Prostate gland (tissue), 2 donors: ENCODE results near the gene BMP2K. TPM values are rescaled to one million over a fixed set of nuclear protein-coding genes. Genes with fewer than 3 reads are reported as not detected.

Experiments
- DNase-seq: peaks from one replicate; pipeline ENCODE4 v3.0.0-alpha.2; 2019; ENCODE audit warnings: low spot score
- H3K27ac ChIP-seq, 2 donors: fragments of 200-600 bp; sonication (generic); 2 replicates each; pipeline ENCODE4 v1.5.1; 2017 to 2019
- H3K27me3 ChIP-seq: fragments of 200-600 bp; sonication (generic); replicated peaks from 2 replicates; pipeline ENCODE4 v1.5.1; 2019; ENCODE audit not compliant: insufficient read depth
- H3K36me3 ChIP-seq, 2 donors: fragments of 200-600 bp; sonication (generic); 1 replicate in 1 of 2; 2 replicates in 1 of 2; pipeline versions ENCODE4 v1.5.1 to v1.8.1; 2017 to 2019
- H3K4me1 ChIP-seq: fragments of 200-600 bp; sonication (generic); replicated peaks from 2 replicates; pipeline ENCODE4 v1.5.1; 2019
- H3K4me3 ChIP-seq, 2 donors: fragments of 200-600 bp; sonication (generic); 2 replicates each; pipeline ENCODE4 v1.5.1; 2017 to 2019
- H3K9me3 ChIP-seq: fragments of 200-600 bp; sonication (generic); 2 replicates; pipeline ENCODE4 v1.5.1; 2017
- POLR2A ChIP-seq: fragments of 450-650 bp; IDR thresholded peaks from one replicate; pipeline ENCODE4 v1.6.1; 2016; ENCODE audit warnings: antibody characterized with exemption, mild to moderate bottlenecking
- POLR2AphosphoS5 ChIP-seq: sonication (generic); formaldehyde crosslinking; IDR thresholded peaks from one replicate; pipeline ENCODE4 v1.6.1; 2017; ENCODE audit warnings: antibody characterized with exemption
- WGBS: methylation state at CpG from one replicate; pipeline ENCODE4 v1.1.5; 2018; 5-methylcytosine and 5-hydroxymethylcytosine counted together
- intact Hi-C: fragments of 100-400 bp; cut with DNase I; formaldehyde crosslinking; loops from one replicate; pipeline ENCODE4 v1.14.2; 2022
- total RNA-seq, 2 donors: library from RNA; depleted of rRNA; stranded (reverse); fragments of >200 nt; gene quantifications; one replicate each; pipeline ENCODE4 v1.1.0, GENCODE V29; 2016
- TF ChIP-seq, protein P1 (sequence below), 4 experiments: fragments of 200-600 bp in 2 of 4; fragments of 450-650 bp in 2 of 4; sonication (generic) in 2 of 4; IDR thresholded peaks; 1 replicate in 3 of 4; 2 replicates in 1 of 4; pipeline ENCODE4 v1.5.1; 2016 to 2019; ENCODE audit warnings: antibody characterized with exemption in 4 of 4, mild to moderate bottlenecking in 2 of 4, moderate library complexity in 2 of 4

The BMP2K gene
- total RNA-seq, 2 donors from 2014 or later = 12.6 to 68.9 TPM

GRCh38 chr4:78735697-78736096, 40.5 kb upstream of the BMP2K start:
- Histone ChIP-seq H3K27ac (no peak overlapping the region), H3K4me1 (no peaks in the 10 kb centered on the region), H3K27me3 (no peaks in the 10 kb centered on the region), H3K9me3 (no peaks in the 10 kb centered on the region), H3K4me3 (no peak overlapping the region), H3K36me3 (no peaks in the 10 kb centered on the region)
- TF ChIP-seq, protein P1, sequence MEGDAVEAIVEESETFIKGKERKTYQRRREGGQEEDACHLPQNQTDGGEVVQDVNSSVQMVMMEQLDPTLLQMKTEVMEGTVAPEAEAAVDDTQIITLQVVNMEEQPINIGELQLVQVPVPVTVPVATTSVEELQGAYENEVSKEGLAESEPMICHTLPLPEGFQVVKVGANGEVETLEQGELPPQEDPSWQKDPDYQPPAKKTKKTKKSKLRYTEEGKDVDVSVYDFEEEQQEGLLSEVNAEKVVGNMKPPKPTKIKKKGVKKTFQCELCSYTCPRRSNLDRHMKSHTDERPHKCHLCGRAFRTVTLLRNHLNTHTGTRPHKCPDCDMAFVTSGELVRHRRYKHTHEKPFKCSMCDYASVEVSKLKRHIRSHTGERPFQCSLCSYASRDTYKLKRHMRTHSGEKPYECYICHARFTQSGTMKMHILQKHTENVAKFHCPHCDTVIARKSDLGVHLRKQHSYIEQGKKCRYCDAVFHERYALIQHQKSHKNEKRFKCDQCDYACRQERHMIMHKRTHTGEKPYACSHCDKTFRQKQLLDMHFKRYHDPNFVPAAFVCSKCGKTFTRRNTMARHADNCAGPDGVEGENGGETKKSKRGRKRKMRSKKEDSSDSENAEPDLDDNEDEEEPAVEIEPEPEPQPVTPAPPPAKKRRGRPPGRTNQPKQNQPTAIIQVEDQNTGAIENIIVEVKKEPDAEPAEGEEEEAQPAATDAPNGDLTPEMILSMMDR (IDR thresholded peaks at IDR 0.05) = no peak
- TF ChIP-seq POLR2AphosphoS5 (no peak), POLR2A (no peak)
- no peak for DNase-seq
- intact Hi-C loops = no loop called here

- no peak overlapping the region for H3K27ac ChIP-seq
- H3K4me3 ChIP-seq = no peak overlapping the region
- H3K36me3 ChIP-seq = no peaks in the 10 kb centered on the region
- no peaks in the 10 kb centered on the region for H3K9me3 ChIP-seq
- no peaks in the 10 kb centered on the region for H3K4me1 ChIP-seq
- no peak for TF ChIP-seq POLR2A
- no peak for TF ChIP-seq POLR2AphosphoS5
- TF ChIP-seq, protein P1 (IDR thresholded peaks at IDR 0.05) = no peak
- no peak for DNase-seq
- WGBS = 100% methylated on average over 1 of the region's 1 CpG
- intact Hi-C loops = no loop called here
- H3K27me3 ChIP-seq = no peaks in the 10 kb centered on the region
Measured at GRCh38 chr4:78737035-78737434, 39.1 kb upstream of the BMP2K start.

DNA sequence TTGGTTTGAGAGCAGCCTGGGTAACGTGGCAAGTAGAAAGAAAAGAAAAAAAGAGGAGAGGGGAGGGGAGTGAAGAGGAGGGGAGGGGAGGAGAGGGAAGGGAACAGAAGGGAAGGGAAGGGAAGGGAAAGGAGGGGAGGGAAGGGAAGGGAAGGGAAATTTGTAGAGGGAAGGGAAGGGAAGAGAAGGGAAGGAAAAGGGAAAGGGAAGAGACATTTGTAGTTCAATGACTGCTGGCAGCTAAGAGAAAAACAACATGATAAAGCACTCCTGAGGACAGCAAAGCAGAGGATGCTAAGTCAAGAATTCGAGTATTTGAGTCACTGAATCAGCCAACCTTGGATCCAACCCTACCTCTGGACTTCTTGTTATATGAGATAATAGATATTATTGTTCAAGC, 38.2 kb upstream of the BMP2K start:
- intact Hi-C loops = no loop called here
- no peak overlapping the region for H3K4me3 ChIP-seq
- H3K36me3 ChIP-seq = no peaks in the 10 kb centered on the region
- TF ChIP-seq POLR2AphosphoS5 = no peak
- TF ChIP-seq POLR2A = no peak
- TF ChIP-seq, protein P1 (IDR thresholded peaks at IDR 0.05) = no peak
- H3K9me3 ChIP-seq = no peaks in the 10 kb centered on the region
- no peaks in the 10 kb centered on the region for H3K27me3 ChIP-seq
- no peak overlapping the region for H3K27ac ChIP-seq
- no peak for DNase-seq
- no peaks in the 10 kb centered on the region for H3K4me1 ChIP-seq
- 59% methylated on average over 2 of the region's 2 CpGs for WGBS

- Histone ChIP-seq H3K9me3 (no peaks in the 10 kb centered on the region), H3K4me3 (no peak overlapping the region), H3K27me3 (no peaks in the 10 kb centered on the region), H3K27ac (no peak overlapping the region), H3K4me1 (no peaks in the 10 kb centered on the region), H3K36me3 (no peaks in the 10 kb centered on the region)
- TF ChIP-seq POLR2AphosphoS5 = no peak
- TF ChIP-seq, protein P1 (IDR thresholded peaks at IDR 0.05) = no peak
- TF ChIP-seq POLR2A = no peak
- 96% methylated on average over 2 of the region's 2 CpGs for WGBS
- DNase-seq = no peak
- intact Hi-C loops = no loop called here
Measured at GRCh38 chr4:78742300-78742699, 33.9 kb upstream of the BMP2K start.

DNA sequence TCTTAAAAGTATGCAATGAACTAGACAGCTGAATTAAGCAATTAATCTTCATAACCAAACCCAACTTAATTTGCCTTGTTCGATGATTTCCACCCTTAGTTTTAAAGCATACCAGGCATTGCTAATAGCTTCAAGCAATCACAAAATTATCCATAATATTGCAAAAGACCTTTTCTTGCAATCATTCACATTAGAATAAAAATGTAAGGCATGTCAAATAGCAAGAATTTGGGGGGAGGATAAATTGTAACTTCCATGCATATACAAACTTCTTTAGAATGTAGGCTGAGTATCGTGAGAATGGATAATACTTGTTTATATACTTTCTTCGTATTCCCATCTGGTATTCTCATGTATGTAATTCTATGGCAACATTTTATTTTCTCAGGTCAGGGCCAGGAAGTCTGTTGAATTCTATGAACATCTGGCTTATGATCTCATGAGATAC, 28.7 kb upstream of the BMP2K start:
- no peak for TF ChIP-seq POLR2A
- TF ChIP-seq, protein P1 (IDR thresholded peaks at IDR 0.05) = no peak
- WGBS = 79% methylated on average over 3 of the region's 3 CpGs

More for the DNA sequence above, 28.7 kb upstream of the BMP2K start:
- no peaks in the 10 kb centered on the region for H3K27me3 ChIP-seq
- no peaks in the 10 kb centered on the region for H3K9me3 ChIP-seq
- no peak overlapping the region for H3K27ac ChIP-seq
- DNase-seq = no peak
- H3K4me3 ChIP-seq = no peak overlapping the region
- no peaks in the 10 kb centered on the region for H3K36me3 ChIP-seq
- intact Hi-C loops = no loop called here
- H3K4me1 ChIP-seq = no peaks in the 10 kb centered on the region
